HG03025 (cell line): ENCODE data around the gene PRKAR1A.

ENCODE experiments used
- ATAC-seq: cut with Tn5 transposase; IDR thresholded peaks from one replicate; pipeline ENCODE4 v1.9.1; 2021; ENCODE audit warnings: mild to moderate bottlenecking, moderate library complexity; ENCODE audit not compliant: unreplicated experiment, low FRiP score

PRKAR1A gene

DNA sequence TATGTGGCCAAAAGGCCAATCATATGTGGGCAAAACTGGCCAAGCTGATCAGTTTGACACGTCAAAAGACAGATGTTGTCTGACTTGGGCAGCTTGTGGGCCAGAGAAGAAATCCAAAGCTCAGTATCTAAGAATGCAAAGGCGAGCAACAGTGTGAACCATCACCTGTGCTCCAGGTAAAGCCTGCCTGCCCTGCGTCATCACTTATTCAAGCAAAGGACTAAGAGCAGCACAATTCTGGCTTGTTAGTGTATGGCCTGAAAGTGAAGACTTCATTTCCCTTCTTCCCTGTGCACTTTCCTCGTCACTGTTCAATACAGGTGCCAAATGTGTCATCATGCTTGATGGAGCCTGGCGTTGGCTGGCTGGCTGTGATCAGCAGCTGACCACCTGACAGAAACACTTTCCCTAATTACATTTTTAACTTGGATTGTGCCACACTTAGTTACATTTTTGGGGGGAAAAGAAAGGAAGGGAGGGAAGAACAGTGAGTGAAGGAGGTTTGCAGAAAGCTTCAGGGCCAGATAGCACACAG, 84.2 kb downstream of the PRKAR1A start:
- ATAC-seq = no peak

DNA sequence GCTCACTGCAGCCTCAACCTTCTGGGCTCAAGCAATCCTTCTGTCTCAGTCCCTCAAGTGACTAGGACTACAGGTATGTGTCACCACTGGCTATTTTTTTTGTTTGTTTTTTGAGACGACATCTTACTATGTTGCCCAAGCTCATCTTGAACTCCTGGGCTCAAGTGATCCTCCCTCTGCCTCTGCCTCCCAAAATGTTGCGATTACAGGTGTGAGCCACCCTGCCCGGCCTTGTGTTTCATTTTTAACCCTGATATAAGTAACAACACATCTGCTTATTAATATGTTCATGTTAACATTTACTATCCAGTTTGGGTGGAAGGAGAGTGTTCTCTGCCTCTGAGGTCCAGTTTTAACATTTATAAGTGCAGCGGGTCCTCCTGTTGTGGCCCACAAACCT, 85.8 kb downstream of the PRKAR1A start:
- no peak for ATAC-seq

DNA sequence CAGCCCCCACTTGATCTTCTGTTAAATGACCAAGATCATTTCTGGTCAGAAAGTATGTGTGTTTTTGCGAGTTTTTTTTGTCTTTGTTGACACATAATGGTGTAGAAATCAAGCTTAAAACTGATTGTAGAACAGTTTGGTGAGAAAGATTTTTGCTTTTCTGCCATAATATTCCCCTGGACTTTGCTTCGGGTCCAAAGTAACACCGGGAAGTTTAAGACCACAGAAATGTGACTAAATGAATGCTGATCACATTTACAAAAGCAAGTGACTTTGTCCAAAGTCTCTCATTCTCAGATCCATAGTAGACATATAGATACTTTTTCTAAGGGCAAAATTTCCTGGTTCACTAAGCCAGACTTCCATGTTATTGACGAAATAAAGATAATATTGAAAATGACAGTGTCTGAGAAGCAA, 86.3 kb downstream of the PRKAR1A start:
- no peak for ATAC-seq

DNA sequence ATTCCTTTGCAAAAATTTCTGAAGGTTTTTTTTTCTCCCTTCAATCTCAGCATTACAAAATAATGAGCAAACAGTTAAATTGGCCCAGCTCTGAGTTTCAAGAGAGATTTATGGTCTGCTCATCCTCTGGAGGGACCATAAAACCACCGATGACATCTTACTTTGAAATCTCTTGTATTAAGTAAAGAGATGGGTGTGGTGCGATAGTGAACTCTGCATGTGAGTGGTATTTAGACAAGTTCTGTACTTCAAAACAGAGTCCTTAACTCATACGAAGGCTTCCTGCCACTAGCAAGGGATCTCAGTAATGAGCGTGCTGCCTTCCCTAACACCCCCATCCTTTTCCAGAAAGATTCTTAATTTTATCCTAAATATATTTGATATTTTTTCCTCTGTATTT, 86.9 kb downstream of the PRKAR1A start:
- ATAC-seq = no peak

DNA sequence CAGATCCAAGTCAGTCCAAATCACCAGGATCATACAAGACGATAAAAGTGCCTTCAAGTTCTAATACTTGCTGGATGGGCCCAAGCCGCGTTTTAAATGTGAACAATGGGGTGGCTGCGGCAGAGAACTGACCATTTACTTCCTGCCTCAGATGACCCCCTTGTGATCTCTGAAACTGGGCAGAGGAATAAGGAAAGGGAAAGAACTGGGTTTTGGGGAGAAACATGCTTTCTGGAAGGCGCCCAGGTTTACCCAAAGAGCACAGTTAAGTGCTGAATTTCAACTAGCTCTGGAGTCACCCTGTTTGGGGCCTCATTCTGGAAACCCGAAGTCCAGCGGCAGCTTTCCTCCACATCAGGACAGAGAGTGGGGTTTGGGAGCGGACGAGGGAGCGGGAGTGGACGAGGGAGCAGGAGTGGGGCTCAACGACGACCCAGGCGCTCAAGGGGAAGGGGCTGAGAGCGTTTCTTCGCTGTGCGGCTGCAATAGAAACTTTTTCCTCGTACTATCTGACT, 87.4 kb downstream of the PRKAR1A start:
- no peak for ATAC-seq

DNA sequence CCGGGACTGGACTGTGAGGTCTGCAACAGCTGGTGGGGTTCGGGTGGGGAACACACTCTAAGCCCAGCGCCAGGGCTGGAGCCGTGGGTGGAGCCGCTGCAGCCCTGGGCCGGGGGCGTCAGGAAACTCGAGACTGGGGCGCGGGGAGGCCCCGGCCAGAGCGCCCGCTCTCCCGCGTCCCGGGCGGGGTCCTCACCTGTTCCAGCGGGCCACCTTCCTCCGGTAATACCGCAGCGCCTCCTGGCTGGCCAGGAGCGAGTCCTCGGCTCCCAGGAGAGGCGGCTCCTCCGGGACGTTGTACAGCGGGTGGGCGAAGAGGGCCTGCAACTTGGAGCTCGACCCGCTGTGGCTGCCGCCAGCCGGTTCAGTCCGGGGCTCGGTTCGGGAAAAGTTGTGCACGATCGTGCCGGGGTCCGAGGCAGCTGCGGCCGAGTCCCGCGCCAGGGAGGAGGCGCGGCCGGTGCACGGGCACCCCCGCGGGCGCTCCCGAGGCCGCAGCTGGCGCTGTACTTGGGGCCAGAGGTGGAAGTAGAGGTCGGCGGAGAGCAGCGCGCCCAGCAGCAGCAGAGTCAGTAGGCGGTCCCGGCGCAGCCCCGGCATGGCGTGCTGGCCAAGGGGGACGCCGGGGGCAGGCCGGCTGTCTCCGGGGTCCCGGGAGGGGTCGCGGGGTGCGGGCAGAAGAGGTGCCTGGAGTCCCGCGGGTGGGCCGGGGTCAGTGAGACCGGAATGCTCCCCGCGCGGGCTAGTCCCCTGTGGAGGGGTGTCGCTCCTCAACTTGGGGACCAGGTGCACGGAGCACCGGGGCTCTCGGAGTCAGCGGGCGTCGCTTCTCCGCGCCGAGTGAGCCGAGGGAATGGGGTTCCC, 88.1 kb downstream of the PRKAR1A start:
- no peak for ATAC-seq
